H1 (cell line): ENCODE results near the gene CLEC7A. TPM values are rescaled to one million over a fixed set of nuclear protein-coding genes. Genes with fewer than 3 reads are reported as not detected.

Source experiments
- CHD1 ChIP-seq: IDR thresholded peaks from 2 replicates; pipeline ENCODE4 v1.6.1; 2012; ENCODE audit warnings: low read depth, low read length, improper control_type of control experiment
- RBBP5 ChIP-seq: IDR thresholded peaks from 2 replicates; pipeline ENCODE4 v1.7.1; 2012; ENCODE audit warnings: low read depth, mild to moderate bottlenecking, inconsistent platforms, low read length, moderate library complexity, borderline replicate concordance
- SAP30 ChIP-seq: fragments of 300-600 bp; sonication (generic); IDR thresholded peaks from 2 replicates; pipeline ENCODE4 v1.7.1; 2012; ENCODE audit warnings: low read length, moderate library complexity, mild to moderate bottlenecking, inconsistent platforms; ENCODE audit not compliant: insufficient read depth, insufficient replicate concordance
- polyA plus RNA-seq, 7 experiments: library from polyadenylated mRNA; depleted of rRNA in 3 of 7; stranded (reverse) in 5 of 7; unstranded in 2 of 7; fragments of >200 nt in 5 of 7; fragments of 200-250 nt in 2 of 7; gene quantifications; 1 replicate in 5 of 7; 2 replicates in 1 of 7; 4 replicates in 1 of 7; pipeline versions ENCODE4 v1.2.1 to v1.2.3, GENCODE V29; 2011 to 2013; ENCODE audit warnings: missing spikeins in 2 of 7, mixed read lengths in 2 of 7
- total RNA-seq: library from RNA; stranded (reverse); fragmentation: NEBNext Ultra II Directional; extraction: Animal tissue kit (Norgen Biotek cat#: 25700); gene quantifications from 2 replicates; pipeline ENCODE4 v1.2.1, GENCODE V29; 2021
- TF ChIP-seq, protein P1 (sequence below): fragments of 300-600 bp; sonication (generic); IDR thresholded peaks from 2 replicates; pipeline ENCODE4 v1.7.1; 2012; ENCODE audit warnings: low read length, moderate library complexity, mild to moderate bottlenecking, inconsistent platforms; ENCODE audit not compliant: insufficient replicate concordance

The CLEC7A gene
- total and polyA plus RNA-seq, 2 of the 8 experiments (the other 6 are each of a cell fraction or from before 2014, with no cell fraction given): 0.09 to 0.15 TPM

DNA sequence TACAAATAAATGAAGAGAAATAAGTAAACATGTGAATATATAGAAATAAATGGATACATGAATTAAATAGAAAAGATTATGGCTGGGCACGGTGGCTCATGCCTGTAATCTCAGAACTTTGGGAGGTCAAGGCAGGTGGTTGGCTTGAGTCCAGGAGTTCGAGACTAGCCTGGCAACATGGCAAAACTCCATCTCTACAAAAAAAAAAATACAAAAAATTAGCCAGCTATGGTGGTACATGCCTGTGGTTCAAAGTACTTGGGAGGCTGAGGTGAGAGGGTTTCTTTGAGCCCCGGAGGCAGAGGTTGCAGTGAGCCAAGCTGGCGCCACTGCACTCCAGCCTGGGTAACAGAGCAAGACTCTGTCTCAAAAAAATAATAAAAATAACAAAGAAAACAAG, 5.1 kb upstream of the CLEC7A start (continued):
- TF ChIP-seq SAP30 (no peak), RBBP5 (no peak), CHD1 (no peak)
- TF ChIP-seq, protein P1, sequence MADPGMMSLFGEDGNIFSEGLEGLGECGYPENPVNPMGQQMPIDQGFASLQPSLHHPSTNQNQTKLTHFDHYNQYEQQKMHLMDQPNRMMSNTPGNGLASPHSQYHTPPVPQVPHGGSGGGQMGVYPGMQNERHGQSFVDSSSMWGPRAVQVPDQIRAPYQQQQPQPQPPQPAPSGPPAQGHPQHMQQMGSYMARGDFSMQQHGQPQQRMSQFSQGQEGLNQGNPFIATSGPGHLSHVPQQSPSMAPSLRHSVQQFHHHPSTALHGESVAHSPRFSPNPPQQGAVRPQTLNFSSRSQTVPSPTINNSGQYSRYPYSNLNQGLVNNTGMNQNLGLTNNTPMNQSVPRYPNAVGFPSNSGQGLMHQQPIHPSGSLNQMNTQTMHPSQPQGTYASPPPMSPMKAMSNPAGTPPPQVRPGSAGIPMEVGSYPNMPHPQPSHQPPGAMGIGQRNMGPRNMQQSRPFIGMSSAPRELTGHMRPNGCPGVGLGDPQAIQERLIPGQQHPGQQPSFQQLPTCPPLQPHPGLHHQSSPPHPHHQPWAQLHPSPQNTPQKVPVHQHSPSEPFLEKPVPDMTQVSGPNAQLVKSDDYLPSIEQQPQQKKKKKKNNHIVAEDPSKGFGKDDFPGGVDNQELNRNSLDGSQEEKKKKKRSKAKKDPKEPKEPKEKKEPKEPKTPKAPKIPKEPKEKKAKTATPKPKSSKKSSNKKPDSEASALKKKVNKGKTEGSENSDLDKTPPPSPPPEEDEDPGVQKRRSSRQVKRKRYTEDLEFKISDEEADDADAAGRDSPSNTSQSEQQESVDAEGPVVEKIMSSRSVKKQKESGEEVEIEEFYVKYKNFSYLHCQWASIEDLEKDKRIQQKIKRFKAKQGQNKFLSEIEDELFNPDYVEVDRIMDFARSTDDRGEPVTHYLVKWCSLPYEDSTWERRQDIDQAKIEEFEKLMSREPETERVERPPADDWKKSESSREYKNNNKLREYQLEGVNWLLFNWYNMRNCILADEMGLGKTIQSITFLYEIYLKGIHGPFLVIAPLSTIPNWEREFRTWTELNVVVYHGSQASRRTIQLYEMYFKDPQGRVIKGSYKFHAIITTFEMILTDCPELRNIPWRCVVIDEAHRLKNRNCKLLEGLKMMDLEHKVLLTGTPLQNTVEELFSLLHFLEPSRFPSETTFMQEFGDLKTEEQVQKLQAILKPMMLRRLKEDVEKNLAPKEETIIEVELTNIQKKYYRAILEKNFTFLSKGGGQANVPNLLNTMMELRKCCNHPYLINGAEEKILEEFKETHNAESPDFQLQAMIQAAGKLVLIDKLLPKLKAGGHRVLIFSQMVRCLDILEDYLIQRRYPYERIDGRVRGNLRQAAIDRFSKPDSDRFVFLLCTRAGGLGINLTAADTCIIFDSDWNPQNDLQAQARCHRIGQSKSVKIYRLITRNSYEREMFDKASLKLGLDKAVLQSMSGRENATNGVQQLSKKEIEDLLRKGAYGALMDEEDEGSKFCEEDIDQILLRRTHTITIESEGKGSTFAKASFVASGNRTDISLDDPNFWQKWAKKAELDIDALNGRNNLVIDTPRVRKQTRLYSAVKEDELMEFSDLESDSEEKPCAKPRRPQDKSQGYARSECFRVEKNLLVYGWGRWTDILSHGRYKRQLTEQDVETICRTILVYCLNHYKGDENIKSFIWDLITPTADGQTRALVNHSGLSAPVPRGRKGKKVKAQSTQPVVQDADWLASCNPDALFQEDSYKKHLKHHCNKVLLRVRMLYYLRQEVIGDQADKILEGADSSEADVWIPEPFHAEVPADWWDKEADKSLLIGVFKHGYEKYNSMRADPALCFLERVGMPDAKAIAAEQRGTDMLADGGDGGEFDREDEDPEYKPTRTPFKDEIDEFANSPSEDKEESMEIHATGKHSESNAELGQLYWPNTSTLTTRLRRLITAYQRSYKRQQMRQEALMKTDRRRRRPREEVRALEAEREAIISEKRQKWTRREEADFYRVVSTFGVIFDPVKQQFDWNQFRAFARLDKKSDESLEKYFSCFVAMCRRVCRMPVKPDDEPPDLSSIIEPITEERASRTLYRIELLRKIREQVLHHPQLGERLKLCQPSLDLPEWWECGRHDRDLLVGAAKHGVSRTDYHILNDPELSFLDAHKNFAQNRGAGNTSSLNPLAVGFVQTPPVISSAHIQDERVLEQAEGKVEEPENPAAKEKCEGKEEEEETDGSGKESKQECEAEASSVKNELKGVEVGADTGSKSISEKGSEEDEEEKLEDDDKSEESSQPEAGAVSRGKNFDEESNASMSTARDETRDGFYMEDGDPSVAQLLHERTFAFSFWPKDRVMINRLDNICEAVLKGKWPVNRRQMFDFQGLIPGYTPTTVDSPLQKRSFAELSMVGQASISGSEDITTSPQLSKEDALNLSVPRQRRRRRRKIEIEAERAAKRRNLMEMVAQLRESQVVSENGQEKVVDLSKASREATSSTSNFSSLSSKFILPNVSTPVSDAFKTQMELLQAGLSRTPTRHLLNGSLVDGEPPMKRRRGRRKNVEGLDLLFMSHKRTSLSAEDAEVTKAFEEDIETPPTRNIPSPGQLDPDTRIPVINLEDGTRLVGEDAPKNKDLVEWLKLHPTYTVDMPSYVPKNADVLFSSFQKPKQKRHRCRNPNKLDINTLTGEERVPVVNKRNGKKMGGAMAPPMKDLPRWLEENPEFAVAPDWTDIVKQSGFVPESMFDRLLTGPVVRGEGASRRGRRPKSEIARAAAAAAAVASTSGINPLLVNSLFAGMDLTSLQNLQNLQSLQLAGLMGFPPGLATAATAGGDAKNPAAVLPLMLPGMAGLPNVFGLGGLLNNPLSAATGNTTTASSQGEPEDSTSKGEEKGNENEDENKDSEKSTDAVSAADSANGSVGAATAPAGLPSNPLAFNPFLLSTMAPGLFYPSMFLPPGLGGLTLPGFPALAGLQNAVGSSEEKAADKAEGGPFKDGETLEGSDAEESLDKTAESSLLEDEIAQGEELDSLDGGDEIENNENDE: no peak
- TF ChIP-seq, all 59 proteins: peak for 0
